Pancreas (tissue), 10 donors: ENCODE measurements around the gene ST6GAL2. TPM values are rescaled to one million over a fixed set of nuclear protein-coding genes. Genes with fewer than 3 reads are reported as not detected.

ENCODE experiments used
- ATAC-seq, 4 donors: fragments of 200-7000 bp; cut with Tn5 transposase; one replicate each; pipeline versions ENCODE4 v1.8.0 to v1.9.1; 2020; ENCODE audit warnings: mild to moderate bottlenecking in 4 of 4, moderate library complexity in 4 of 4
- DNase-seq, 6 donors: peaks; one replicate each; pipeline ENCODE4 v3.0.0-alpha.2; 2020
- FAIRE-seq: peaks from 2 replicates; lab custom pipeline; 2012; peaks lifted over from hg19 to GRCh38; lab: Jason Lieb, UNC
- H3K27ac ChIP-seq, 4 donors: fragments of 200-600 bp; sonication (generic); 1 replicate in 3 of 4; 2 replicates in 1 of 4; pipeline versions ENCODE4 v1.5.0 to v1.8.0; 2020
- H3K27me3 ChIP-seq, 4 donors: fragments of 200-600 bp; one replicate each; pipeline ENCODE4 v1.8.0; 2021
- H3K36me3 ChIP-seq, 3 donors: fragments of 200-600 bp; sonication (generic) in 1 of 3; one replicate each; pipeline versions ENCODE4 v1.5.0 to v1.8.0; 2020 to 2021
- H3K4me1 ChIP-seq, 3 donors: fragments of 200-600 bp; one replicate each; pipeline ENCODE4 v1.8.0; 2021
- H3K4me3 ChIP-seq, 4 donors: fragments of 200-600 bp; sonication (generic) in 2 of 4; one replicate each; pipeline versions ENCODE4 v1.5.0 to v1.8.0; 2020 to 2021
- H3K9me3 ChIP-seq, 4 donors: fragments of 200-600 bp; one replicate each; pipeline ENCODE4 v1.8.0; 2021
- WGBS, 2 donors: extraction: QIAGEN DNeasy Blood & Tissue Kit; methylation state at CpG; one replicate each; pipeline ENCODE4 v1.1.7; 2013; 5-methylcytosine and 5-hydroxymethylcytosine counted together
- intact Hi-C, 3 donors: fragments of 100-400 bp; cut with DNase I; formaldehyde crosslinking; loops; one replicate each; pipeline versions ENCODE4 v1.11.1 to v1.14.2; 2022
- polyA plus RNA-seq, 2 donors: library from polyadenylated mRNA; stranded (reverse); fragments of 200-250 nt; gene quantifications; one replicate each; pipeline ENCODE4 v1.2.3, GENCODE V29; 2013
- total RNA-seq, 6 donors: library from RNA; stranded (reverse); fragmentation: NEBNext Ultra II Directional in 4 of 6; extraction: Animal tissue kit (Norgen Biotek cat#: 25700) in 4 of 6; gene quantifications; one replicate each; pipeline versions ENCODE4 v1.2.1 to v1.2.4, GENCODE V29; 2021 to 2023
- TF ChIP-seq, protein P1 (sequence below), 4 donors: fragments of 200-600 bp; sonication (generic) in 3 of 4; IDR thresholded peaks; one replicate each; pipeline versions ENCODE4 v1.5.0 to v1.8.0; 2021; ENCODE audit warnings: antibody characterized with exemption in 4 of 4
- donor health status: healthy with polysubstance abuse.
- donor health status: DM: no; HTN: no; CAD: no; lungs with moderate emphysema.
- donor health status: DM: no; HTN: no; CAD: no.
- donor health status: control.
- donor health status: control.
- donor health status: Bipolar disorder and iron deficiency.
- donor health status: DM: yes; HTN: yes; CAD: no.
- donor health status: DM: no; HTN: no; CAD: no.
- donor health status: DM: no; HTN: no; CAD: no.
- donor health status: DM: yes; HTN: yes; CAD: no.

The ST6GAL2 gene, protein sequence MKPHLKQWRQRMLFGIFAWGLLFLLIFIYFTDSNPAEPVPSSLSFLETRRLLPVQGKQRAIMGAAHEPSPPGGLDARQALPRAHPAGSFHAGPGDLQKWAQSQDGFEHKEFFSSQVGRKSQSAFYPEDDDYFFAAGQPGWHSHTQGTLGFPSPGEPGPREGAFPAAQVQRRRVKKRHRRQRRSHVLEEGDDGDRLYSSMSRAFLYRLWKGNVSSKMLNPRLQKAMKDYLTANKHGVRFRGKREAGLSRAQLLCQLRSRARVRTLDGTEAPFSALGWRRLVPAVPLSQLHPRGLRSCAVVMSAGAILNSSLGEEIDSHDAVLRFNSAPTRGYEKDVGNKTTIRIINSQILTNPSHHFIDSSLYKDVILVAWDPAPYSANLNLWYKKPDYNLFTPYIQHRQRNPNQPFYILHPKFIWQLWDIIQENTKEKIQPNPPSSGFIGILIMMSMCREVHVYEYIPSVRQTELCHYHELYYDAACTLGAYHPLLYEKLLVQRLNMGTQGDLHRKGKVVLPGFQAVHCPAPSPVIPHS
- total RNA-seq (1 to 10 TPM in 1 of 6 donors, under 1 TPM in 3, not detected in 2; 0.06 to 1.0 (median 0.29) TPM), polyA plus RNA-seq (under 1 TPM; 0.04 to 0.05 TPM)

DNA sequence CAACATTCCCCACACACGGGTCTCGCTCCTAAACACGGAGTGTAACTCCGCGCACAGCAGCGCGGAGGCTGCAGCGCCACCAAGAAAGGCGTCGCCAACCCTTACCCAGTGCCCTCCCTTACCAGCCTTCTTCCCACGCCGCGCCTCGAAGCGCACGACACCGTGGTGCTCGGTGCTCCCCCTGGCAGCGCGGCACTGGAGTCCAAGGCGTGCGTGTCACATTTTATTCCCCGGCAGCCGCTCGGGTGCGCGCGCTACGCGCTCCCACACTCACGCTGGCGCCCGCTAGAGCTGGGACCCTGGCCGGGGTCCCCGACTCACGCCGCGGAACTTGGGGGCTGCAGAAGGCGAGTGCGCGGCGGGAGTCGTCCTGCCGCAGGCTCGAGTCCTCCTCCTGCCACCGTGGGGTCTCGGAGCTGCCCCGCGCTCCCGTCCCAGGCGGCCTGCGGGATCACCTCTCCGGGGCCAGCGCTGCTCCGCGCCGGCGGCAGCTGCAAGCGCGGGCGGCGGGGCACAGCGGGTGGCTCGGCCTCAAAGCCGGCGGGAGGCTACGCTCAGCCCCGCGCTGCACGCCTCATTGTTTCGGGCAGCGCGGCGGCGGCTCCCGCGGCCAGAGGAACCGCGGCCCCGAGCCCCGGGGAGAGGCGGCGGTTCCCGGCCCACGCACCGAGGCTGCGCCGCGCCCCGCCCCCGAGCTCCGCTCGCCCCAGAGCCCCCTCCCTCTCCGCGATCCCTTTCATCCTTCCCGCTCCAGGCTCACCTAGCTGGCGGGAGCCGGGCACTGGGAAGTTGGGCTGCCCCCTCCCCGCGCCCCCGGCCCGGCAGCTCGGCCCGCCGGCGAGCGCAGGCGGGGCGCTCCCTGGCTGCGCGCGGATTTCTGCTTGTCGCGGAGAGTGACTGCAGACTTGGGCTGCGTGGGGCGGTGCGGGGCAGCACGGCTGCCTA, at the start of gene ST6GAL2:
TSS of gene ST6GAL2 (minus strand) at position 197 of the 945 bp plus-strand sequence. CDS start 42,190 bp downstream, outside the sequence.
- ATAC-seq (peak; percentile 24 to 58 (median 40)), DNase-seq (peak in 2 of 6 donors; percentile 43 to 58), FAIRE-seq (no peak)
- Histone ChIP-seq H3K4me1 (peaks cover 0 to 9% (median 0%) of the 10 kb centered on the region in 3 donors), H3K27me3 (peaks cover 0 to 20% (median 0%) of the 10 kb centered on the region in 4 donors), H3K4me3 (peak within 1 kb of the TSS; percentile 24 to 49 (median 32)), H3K27ac (no peak within 1 kb of the TSS), H3K36me3 (no peaks in the 10 kb centered on the region), H3K9me3 (no peaks in the 10 kb centered on the region)
- TF ChIP-seq, protein P1, sequence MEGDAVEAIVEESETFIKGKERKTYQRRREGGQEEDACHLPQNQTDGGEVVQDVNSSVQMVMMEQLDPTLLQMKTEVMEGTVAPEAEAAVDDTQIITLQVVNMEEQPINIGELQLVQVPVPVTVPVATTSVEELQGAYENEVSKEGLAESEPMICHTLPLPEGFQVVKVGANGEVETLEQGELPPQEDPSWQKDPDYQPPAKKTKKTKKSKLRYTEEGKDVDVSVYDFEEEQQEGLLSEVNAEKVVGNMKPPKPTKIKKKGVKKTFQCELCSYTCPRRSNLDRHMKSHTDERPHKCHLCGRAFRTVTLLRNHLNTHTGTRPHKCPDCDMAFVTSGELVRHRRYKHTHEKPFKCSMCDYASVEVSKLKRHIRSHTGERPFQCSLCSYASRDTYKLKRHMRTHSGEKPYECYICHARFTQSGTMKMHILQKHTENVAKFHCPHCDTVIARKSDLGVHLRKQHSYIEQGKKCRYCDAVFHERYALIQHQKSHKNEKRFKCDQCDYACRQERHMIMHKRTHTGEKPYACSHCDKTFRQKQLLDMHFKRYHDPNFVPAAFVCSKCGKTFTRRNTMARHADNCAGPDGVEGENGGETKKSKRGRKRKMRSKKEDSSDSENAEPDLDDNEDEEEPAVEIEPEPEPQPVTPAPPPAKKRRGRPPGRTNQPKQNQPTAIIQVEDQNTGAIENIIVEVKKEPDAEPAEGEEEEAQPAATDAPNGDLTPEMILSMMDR (IDR thresholded peaks at IDR 0.05), result no peak
- 1% methylated on average over 88 to 118 of the region's 118 CpGs for WGBS, 2 donors
- intact Hi-C loops, result no loop called here

DNA sequence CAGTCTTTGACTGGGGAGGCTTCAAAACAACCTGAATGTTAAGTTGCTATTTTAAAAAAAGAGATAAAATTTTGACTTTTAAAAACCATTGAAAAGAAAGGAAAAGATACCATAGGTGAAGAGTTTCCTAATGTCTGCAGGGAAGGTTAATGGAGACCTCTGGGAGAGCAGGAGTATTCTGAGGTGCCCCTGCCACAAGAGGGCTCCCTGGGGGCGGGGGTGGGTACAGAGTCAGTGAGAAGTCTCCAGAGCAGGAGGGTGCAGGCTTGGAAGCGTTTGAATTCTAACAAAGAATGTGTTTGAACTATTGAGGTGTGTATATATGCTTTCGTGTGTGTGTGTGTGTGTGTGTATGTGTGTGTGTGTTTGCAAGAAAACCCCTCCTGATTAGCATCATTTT, 46.7 kb upstream of the ST6GAL2 start:
- TF ChIP-seq, protein P1 (IDR thresholded peaks at IDR 0.05), result no peak
- FAIRE-seq (no peak), DNase-seq (no peak), ATAC-seq (no peak)
- H3K36me3 ChIP-seq, result no peaks in the 10 kb centered on the region
- no peaks in the 10 kb centered on the region for H3K27me3 ChIP-seq
- H3K4me3 ChIP-seq, result no peak overlapping the region
- H3K9me3 ChIP-seq, result peaks cover 0 to 2% (median 0%) of the 10 kb centered on the region in 4 donors
- 21 to 27% methylated on average over 3 of the region's 3 CpGs for WGBS, 2 donors
- no peaks in the 10 kb centered on the region for H3K4me1 ChIP-seq
- intact Hi-C loops, result no loop called here
- no peak overlapping the region for H3K27ac ChIP-seq

DNA sequence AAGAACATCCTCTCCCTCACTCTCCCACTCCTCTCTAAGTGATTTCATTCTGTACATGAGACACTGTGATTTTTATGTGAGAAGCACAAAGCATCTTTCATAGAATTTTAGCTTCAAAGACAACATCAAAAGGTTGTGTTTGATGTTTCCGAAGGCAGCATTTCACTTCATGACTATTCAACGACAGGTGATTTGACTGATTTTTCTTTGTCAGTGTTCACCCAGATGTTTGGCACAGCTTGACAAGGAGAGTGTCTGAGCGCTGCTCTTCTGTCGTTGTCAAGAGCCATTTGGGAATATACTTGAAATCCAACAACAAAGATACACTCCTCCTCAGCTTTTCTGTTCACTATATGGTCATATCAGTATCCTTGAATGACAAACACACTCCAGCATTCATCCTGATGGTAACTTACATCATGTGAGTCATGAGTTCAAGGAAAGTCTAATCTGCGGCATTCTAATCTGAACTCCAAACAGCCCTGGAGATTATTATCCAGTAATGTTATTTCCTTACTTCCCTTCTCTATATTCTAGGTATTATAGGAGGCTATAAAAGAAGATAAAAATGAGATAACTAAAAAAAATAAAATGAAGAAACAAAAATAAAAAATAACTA, 45.9 kb upstream of the ST6GAL2 start:
- FAIRE-seq, result no peak
- Histone ChIP-seq H3K4me3 (no peak overlapping the region), H3K4me1 (no peaks in the 10 kb centered on the region), H3K36me3 (no peaks in the 10 kb centered on the region), H3K9me3 (peaks cover 0 to 7% (median 0%) of the 10 kb centered on the region in 4 donors), H3K27ac (no peak overlapping the region), H3K27me3 (no peaks in the 10 kb centered on the region)
- intact Hi-C loops, result no loop called here
- TF ChIP-seq, protein P1 (IDR thresholded peaks at IDR 0.05), result no peak
- ATAC-seq, result no peak
- 61 to 80% methylated on average over 5 of the region's 5 CpGs for WGBS, 2 donors
- DNase-seq, result no peak

DNA sequence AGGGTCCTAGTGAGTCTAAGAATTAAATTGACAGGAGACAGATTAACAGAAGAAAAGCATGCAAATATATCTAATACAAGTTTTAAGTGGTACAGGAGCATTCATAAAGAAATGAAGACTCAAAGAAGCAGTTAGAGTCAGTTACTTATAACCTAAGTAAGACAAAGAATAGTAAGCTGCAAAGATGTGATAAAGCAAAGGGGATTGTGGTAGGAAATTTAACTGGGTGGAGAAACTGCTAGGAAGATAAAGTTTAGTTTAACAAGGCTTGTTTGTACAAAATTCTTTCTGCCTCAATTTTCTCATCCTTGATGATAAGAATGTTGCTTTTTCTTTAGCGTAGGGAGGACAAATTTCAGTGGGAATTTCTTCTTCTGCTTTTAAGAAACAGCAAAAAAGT, 35.5 kb upstream of the ST6GAL2 start:
- DNase-seq (no peak), ATAC-seq (no peak), FAIRE-seq (no peak)
- Histone ChIP-seq H3K36me3 (no peaks in the 10 kb centered on the region), H3K27ac (no peak overlapping the region), H3K4me1 (no peaks in the 10 kb centered on the region), H3K27me3 (peaks cover 0 to 6% (median 0%) of the 10 kb centered on the region in 4 donors), H3K4me3 (no peak overlapping the region), H3K9me3 (no peaks in the 10 kb centered on the region)
- intact Hi-C loops, result no loop called here
- 64 to 70% methylated on average over 1 of the region's 1 CpG for WGBS, 2 donors
- TF ChIP-seq, protein P1 (IDR thresholded peaks at IDR 0.05), result no peak
